GM23338 (cell line): ENCODE measurements around the gene FBXO30.

ENCODE experiments used
- CREB1 ChIP-seq: fragments of 250-450 bp; sonication (Bioruptor Pico); IDR thresholded peaks from 2 replicates; pipeline ENCODE4 v1.5.0; 2020; ENCODE audit warnings: low read depth, mild to moderate bottlenecking, moderate library complexity
- CTCF ChIP-seq, 2 experiments: fragments of 200-600 bp in 1 of 2; sonication (generic) in 1 of 2; conservative IDR thresholded peaks; 2 replicates each; pipeline versions ENCODE4 v1.5.1 to v1.6.1; 2016 to 2017; ENCODE audit warnings: antibody characterized with exemption in 2 of 2, low read depth in 2 of 2, mild to moderate bottlenecking in 2 of 2, moderate library complexity in 1 of 2
- ETS1 ChIP-seq: IDR thresholded peaks from 2 replicates; pipeline ENCODE4 v1.6.1; 2016; ENCODE audit warnings: antibody characterized with exemption
- EZH2 ChIP-seq: fragments of 200-600 bp; sonication (generic); IDR thresholded peaks from one replicate; pipeline ENCODE4 v1.8.0; 2017; ENCODE audit warnings: antibody characterized with exemption, mild to moderate bottlenecking, low read depth; ENCODE audit not compliant: unreplicated experiment
- JUNB ChIP-seq: IDR thresholded peaks from one replicate; pipeline ENCODE4 v1.6.1; 2016; ENCODE audit warnings: antibody characterized with exemption; ENCODE audit not compliant: unreplicated experiment
- NANOG ChIP-seq: IDR thresholded peaks from 2 replicates; pipeline ENCODE4 v1.6.1; 2016; ENCODE audit warnings: antibody characterized with exemption, borderline replicate concordance
- POLR2AphosphoS5 ChIP-seq: IDR thresholded peaks from 2 replicates; pipeline ENCODE4 v1.6.1; 2016; ENCODE audit warnings: antibody characterized with exemption, low read depth
- REST ChIP-seq: IDR thresholded peaks from one replicate; pipeline ENCODE4 v1.6.1; 2018; ENCODE audit warnings: antibody characterized with exemption; ENCODE audit not compliant: unreplicated experiment

GRCh38 chr6:145844933-145845540, 30.4 kb upstream of the FBXO30 start:
- TF ChIP-seq CTCF (conservative IDR thresholded peaks at IDR 0.05; ENCODE audit: low read depth in 2 of 2) (no peak), NANOG (no peak), POLR2AphosphoS5 (no peak), EZH2 (no peak), CREB1 (CRISPR knock-in tag) (no peak), REST (no peak), ETS1 (no peak), JUNB (no peak)
